HepG2 (cell line): ENCODE measurements around the gene KDM7A. TPM values are rescaled to one million over a fixed set of nuclear protein-coding genes. Genes with fewer than 3 reads are reported as not detected.

Experiments
- ATAC-seq: fragments of 200-7000 bp; cut with Tn5 transposase; 3 replicates; pipeline ENCODE4 v1.9.1; 2020; ENCODE audit warnings: mild to moderate bottlenecking, moderate library complexity
- BruUV-seq: library from RNA; stranded (reverse); fragments of 400-500 nt; replicated peaks from 2 replicates; lab custom pipeline; 2021; lab: Mats Ljungman, UMichigan
- CTCF ChIA-PET: fragments of 300-600 bp; formaldehyde crosslinking; extraction: SDS; loops from one replicate; lab custom pipeline; 2021; ENCODE audit warnings: low total read pairs, inconsistent platforms, low intra/inter-chr PET ratio; lab: Yijun Ruan, JAX
- POLR2A ChIA-PET: fragments of 350-600 bp; sonication (Branson Sonifier 250); formaldehyde crosslinking; loops from one replicate; lab custom pipeline; 2020; ENCODE audit warnings: antibody characterized with exemption, inconsistent platforms; lab: Yijun Ruan, JAX
- DNase-seq: peaks from one replicate; pipeline ENCODE4 v3.0.0-alpha.2; 2015; ENCODE audit warnings: low spot score
- FAIRE-seq: peaks from 3 replicates; lab custom pipeline; 2011; peaks lifted over from hg19 to GRCh38; lab: Jason Lieb, UNC
- H2AFZ ChIP-seq: one replicate; pipeline ENCODE4 v1.6.1; 2011; ENCODE audit warnings: low read length, inconsistent platforms
- H3K27ac ChIP-seq: fragments of 300-600 bp; 3 replicates; pipeline ENCODE4 v1.8.0; 2011; ENCODE audit warnings: mixed run types, mild to moderate bottlenecking, mixed read lengths, low read length, inconsistent platforms; ENCODE audit not compliant: insufficient read depth; ENCODE audit errors: extremely low read length
- H3K27me3 ChIP-seq, 2 experiments: fragments of 200-600 bp in 1 of 2; 2 replicates in 1 of 2; 3 replicates in 1 of 2; pipeline versions ENCODE4 v1.6.0 to v1.8.0; 2011; ENCODE audit warnings: low read length in 2 of 2, mild to moderate bottlenecking in 2 of 2, moderate library complexity in 2 of 2, inconsistent platforms in 1 of 2; ENCODE audit not compliant: insufficient read depth in 2 of 2, control insufficient read depth in 1 of 2
- H3K36me3 ChIP-seq, 2 experiments: fragments of 200-600 bp in 1 of 2; replicated peaks in 1 of 2; 2 replicates in 1 of 2; 3 replicates in 1 of 2; pipeline versions ENCODE4 v1.5.1 to v1.8.0; 2011; ENCODE audit warnings: low read length in 2 of 2, inconsistent platforms in 1 of 2; ENCODE audit not compliant: insufficient read depth in 2 of 2, control insufficient read depth in 1 of 2
- H3K4me1 ChIP-seq: 2 replicates; pipeline ENCODE4 v1.5.1; 2012; ENCODE audit warnings: low read length, inconsistent platforms; ENCODE audit not compliant: insufficient read depth
- H3K4me2 ChIP-seq: 2 replicates; pipeline ENCODE4 v1.6.0; 2011; ENCODE audit warnings: low read depth, low read length, inconsistent platforms
- H3K4me3 ChIP-seq, 3 experiments: fragments of 200-600 bp in 1 of 3; sonication (generic), shearing (Covaris generic) in 1 of 3; replicated peaks in 1 of 3; 2 replicates each; pipeline ENCODE4 v1.5.1; 2011 to 2016; ENCODE audit warnings: low read length in 3 of 3, inconsistent platforms in 2 of 3, low read depth in 2 of 3, mild to moderate bottlenecking in 2 of 3, control low read depth in 1 of 3, mixed read lengths in 1 of 3; ENCODE audit not compliant: insufficient read depth in 1 of 3
- H3K79me2 ChIP-seq: one replicate; pipeline ENCODE4 v1.6.1; 2011; ENCODE audit warnings: low read length, inconsistent platforms; ENCODE audit not compliant: insufficient read depth
- H3K9ac ChIP-seq: 2 replicates; pipeline ENCODE4 v1.6.0; 2011; ENCODE audit warnings: mild to moderate bottlenecking, low read depth, low read length, inconsistent platforms; ENCODE audit not compliant: insufficient read depth
- H3K9me3 ChIP-seq: 2 replicates; pipeline ENCODE4 v1.5.1; 2012; ENCODE audit warnings: mild to moderate bottlenecking, low read length
- H4K20me1 ChIP-seq: 2 replicates; pipeline ENCODE4 v1.6.0; 2011; ENCODE audit warnings: inconsistent platforms, mild to moderate bottlenecking, low read length, moderate library complexity; ENCODE audit not compliant: insufficient read depth
- ELF3 ChIP-seq: IDR thresholded peaks from 2 replicates; pipeline ENCODE4 v1.6.1; 2016; ENCODE audit warnings: missing genetic modification reagents, missing compliant biosample characterization
- HMGXB3 ChIP-seq: sonication (generic); formaldehyde crosslinking; IDR thresholded peaks from 2 replicates; pipeline ENCODE4 v1.4.0; 2020; ENCODE audit warnings: missing genetic modification reagents, borderline replicate concordance
- MYC ChIP-seq: sonication (generic); formaldehyde crosslinking; IDR thresholded peaks from 2 replicates; pipeline ENCODE4 v1.9.0; 2021; ENCODE audit warnings: missing genetic modification reagents, borderline replicate concordance
- NFRKB ChIP-seq: fragments of 450-650 bp; IDR thresholded peaks from 2 replicates; pipeline ENCODE4 v1.6.1; 2017
- RORA ChIP-seq: sonication (generic); formaldehyde crosslinking; IDR thresholded peaks from 2 replicates; pipeline ENCODE4 v1.5.0; 2020; ENCODE audit warnings: mild to moderate bottlenecking, missing genetic modification reagents, moderate library complexity
- SMC3 ChIP-seq: IDR thresholded peaks from 2 replicates; pipeline ENCODE4 v1.6.1; 2011; ENCODE audit warnings: low read length, improper control_type of control experiment
- SOX5 ChIP-seq: IDR thresholded peaks from 2 replicates; pipeline ENCODE4 v1.6.1; 2016; ENCODE audit warnings: borderline replicate concordance
- ZNF280B ChIP-seq: sonication (generic); formaldehyde crosslinking; IDR thresholded peaks from 2 replicates; pipeline ENCODE4 v1.5.0; 2020; ENCODE audit warnings: missing genetic modification reagents, mild to moderate bottlenecking, borderline replicate concordance
- ZNF574 ChIP-seq: sonication (generic); formaldehyde crosslinking; IDR thresholded peaks from 2 replicates; pipeline ENCODE4 v1.4.0; 2020; ENCODE audit warnings: missing genetic modification reagents
- ZNF691 ChIP-seq: sonication (generic); formaldehyde crosslinking; IDR thresholded peaks from 2 replicates; pipeline ENCODE4 v1.4.0; 2020; ENCODE audit warnings: missing genetic modification reagents, low read depth, mild to moderate bottlenecking, borderline replicate concordance
- ZNF740 ChIP-seq: sonication (generic); formaldehyde crosslinking; IDR thresholded peaks from 2 replicates; pipeline ENCODE4 v1.4.0; 2020; ENCODE audit warnings: missing genetic modification reagents
- ZSCAN21 ChIP-seq: sonication (generic); formaldehyde crosslinking; IDR thresholded peaks from 2 replicates; pipeline ENCODE4 v1.8.0; 2022; ENCODE audit warnings: mild to moderate bottlenecking, missing genetic modification reagents, moderate library complexity, borderline replicate concordance
- WGBS: methylation state at CpG from one replicate; pipeline ENCODE4 v1.1.6; 2017; ENCODE audit warnings: low lambda C conversion rate; 5-methylcytosine and 5-hydroxymethylcytosine counted together
- in situ Hi-C: cut with HindIII; loops from 2 replicates; pipeline ENCODE4 v1.10.0; 2017; ENCODE audit warnings: low pct_unique_long_range_greater_than_20kb; ENCODE audit not compliant: extremely low pct_ligation_motif_present
- intact Hi-C: fragments of 100-400 bp; cut with micrococcal nuclease; formaldehyde crosslinking; loops from one replicate; pipeline ENCODE4 v1.10.0; 2022; ENCODE audit not compliant: unreplicated experiment
- polyA plus RNA-seq, 8 experiments: library from polyadenylated mRNA; depleted of rRNA in 3 of 8; stranded (reverse) in 7 of 8; unstranded in 1 of 8; fragments of >200 nt; fragmentation: Illumina TruSeq in 4 of 8; extraction: Trizol in 4 of 8; gene quantifications; 2 replicates each; pipeline versions ENCODE4 v1.2.1 to v1.2.3, GENCODE V29; 2011 to 2016; ENCODE audit warnings: low read depth in 4 of 8, missing spikeins in 1 of 8, mixed read lengths in 1 of 8; ENCODE audit not compliant: insufficient read depth in 1 of 8
- total RNA-seq, 5 experiments: library from RNA; depleted of rRNA; stranded (reverse); fragments of >200 nt; fragmentation: Illumina TruSeq; extraction: Trizol; gene quantifications; 2 replicates each; pipeline ENCODE4 v1.2.3, GENCODE V29; 2016; ENCODE audit warnings: low read depth in 1 of 5

Gene KDM7A
- total and polyA plus RNA-seq, 2 of the 13 experiments (the other 11 are each of a cell fraction or from before 2014, with no cell fraction given), result 10.8 to 16.8 TPM

- ChIA-PET CTCF (interaction anchor here (1.3 kb wide), 2 partner anchors 247 to 264 kb away, joined by 3 to 9 read pairs; no protein-coding TSS in a partner anchor), POLR2A (no interaction called here)
- H3K36me3 ChIP-seq, result no peaks in the 10 kb centered on the region
- in situ Hi-C loops, result loop anchor here (25.0 kb wide), 1 partner anchor 258 kb away; no protein-coding TSS in a partner anchor
- peaks cover 0 to 5% of the 10 kb centered on the region in 2 experiments; a peak in 1 of 5 replicates for H3K27me3 ChIP-seq
- H2AFZ ChIP-seq, result no peak overlapping the region
- DNase-seq (peak; percentile 57), ATAC-seq (peak; percentile 87), FAIRE-seq (peak; percentile 88)
- peak overlapping the region; percentile 41; the same call in 1 of the 2 replicates for H3K4me2 ChIP-seq
- H3K9me3 ChIP-seq, result no peaks in the 10 kb centered on the region
- no peak overlapping the region for H3K9ac ChIP-seq
- H3K4me1 ChIP-seq, result peaks cover 43% of the 10 kb centered on the region
- H4K20me1 ChIP-seq, result no peaks in the 10 kb centered on the region; the same call in 1 of the 2 replicates
- no peaks in the 10 kb centered on the region for H3K79me2 ChIP-seq
- no TSS peak for BruUV-seq
- no peak overlapping the region for H3K27ac ChIP-seq
- intact Hi-C loops, result loop anchor here (1.0 to 5.0 kb wide), 3 partner anchors 72 to 264 kb away; no protein-coding TSS in a partner anchor
- no peak overlapping the region for H3K4me3 ChIP-seq
- WGBS, result 67% methylated on average over 4 of the region's 6 CpGs
- TF ChIP-seq ZNF574 (CRISPR knock-in tag), result no peak
- no peak for TF ChIP-seq ZSCAN21
- no peak for TF ChIP-seq ZNF691 (CRISPR knock-in tag)
- no peak for TF ChIP-seq NFRKB
- no peak for TF ChIP-seq ZNF280B (CRISPR knock-in tag)
- TF ChIP-seq MYC, result peak; percentile 29; the same call in 1 of the 2 replicates
- no peak for TF ChIP-seq ZNF740
- 0 out of 2 replicates have a peak, but pooled peaks have one; percentile 5 for TF ChIP-seq ELF3 (CRISPR knock-in tag)
- no peak for TF ChIP-seq RORA (CRISPR knock-in tag)
- TF ChIP-seq SOX5 (CRISPR knock-in tag), result 0 out of 2 replicates have a peak, but pooled peaks have one; percentile 22
- TF ChIP-seq HMGXB3 (CRISPR knock-in tag), result no peak
- peak; percentile 29; the same call in 1 of the 2 replicates for TF ChIP-seq SMC3
These were observed 97.7 kb downstream of the KDM7A start for GRCh38 chr7:140079121-140079536.
